ENCODE results near the gene SPATA45.

SPATA45 gene

DNA sequence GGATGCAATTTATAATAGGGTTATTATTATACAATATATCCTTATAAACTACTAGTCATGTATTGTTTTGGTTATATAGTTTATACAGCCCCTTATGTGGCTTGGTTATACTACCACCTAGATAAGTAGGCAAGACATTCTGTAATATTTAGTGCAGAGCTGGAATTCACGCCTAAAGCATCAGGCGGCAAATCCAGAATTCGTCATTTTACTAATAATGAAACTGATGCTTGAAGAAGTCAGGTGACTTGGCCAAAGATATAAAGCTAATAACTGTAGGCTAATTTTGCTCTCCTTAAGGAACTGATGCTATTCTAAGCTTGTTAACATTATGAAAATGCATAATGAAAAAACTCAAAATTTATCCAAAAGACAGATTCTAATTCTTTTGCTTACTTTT, 66.7 kb downstream of the SPATA45 start:
- DNase-seq (ENCODE audit: low read depth in 2 of 2), result no peak

Data from stimulated activated CD8-positive, alpha-beta memory T cell treated with anti-CD3 and anti-CD28 coated beads, Interleukin-2, amount 100 ng/mL, for 1 hour (primary cell).